ENCODE results near the gene ALKBH2. TPM values are rescaled to one million over a fixed set of nuclear protein-coding genes. Genes with fewer than 3 reads are reported as not detected.
"Not testable (repeated sequence)": the region's sequence is repeated elsewhere in the genome, so short reads cannot be mapped to it uniquely, and the experiment has no call there.

The ALKBH2 gene
- total and polyA plus RNA-seq, 2 of the 8 experiments (the other 6 are each of a cell fraction or from before 2014, with no cell fraction given), result 19.1 to 22.5 TPM

GRCh38 chr12:109049794-109050193 lies 43.5 kb downstream of the ALKBH2 start:
- H2BK15ac ChIP-seq (ENCODE audit: low read length); H3K79me2 ChIP-seq (ENCODE audit: control insufficient read depth in 1 of 2, insufficient read depth in 2 of 2, low read length in 2 of 2); H2AK5ac ChIP-seq (ENCODE audit: low read depth, low read length); H3K23me2 ChIP-seq (ENCODE audit: low read depth, low read length); H2BK120ac ChIP-seq (replicated peaks; ENCODE audit: low read depth, low read length); H3K18ac ChIP-seq (ENCODE audit: extremely low read depth, low read length); H2BK5ac ChIP-seq (ENCODE audit: low read depth, low read length); POLR2A ChIA-PET (ENCODE audit: partially characterized antibody); H4K8ac ChIP-seq (ENCODE audit: extremely low read depth, insufficient read depth, low read length); H4K20me1 ChIP-seq (replicated peaks in 1 of 2; ENCODE audit: control insufficient read depth in 1 of 2, insufficient read depth in 2 of 2, low read length in 2 of 2); H3K23ac ChIP-seq (ENCODE audit: insufficient read length); H3K56ac ChIP-seq (replicated peaks; ENCODE audit: insufficient read length, low read depth, low read length); H3K79me1 ChIP-seq (ENCODE audit: low read depth, low read length); FAIRE-seq; H3K14ac ChIP-seq (ENCODE audit: insufficient read length); H2AFZ ChIP-seq (ENCODE audit: low read length); H3K4me1 ChIP-seq (replicated peaks in 1 of 4; ENCODE audit: control insufficient read depth in 3 of 4, insufficient read depth in 4 of 4, low read length in 3 of 4); H3K9ac ChIP-seq (replicated peaks in 1 of 4; ENCODE audit: extremely low read depth in 1 of 4, low read depth in 3 of 4, low read length in 3 of 4); H3K36me3 ChIP-seq (ENCODE audit: control insufficient read depth in 2 of 4, insufficient read depth in 4 of 4, low read length in 3 of 4); H4K5ac ChIP-seq (ENCODE audit: insufficient read length, low read depth, low read length); H3K4me2 ChIP-seq (ENCODE audit: insufficient read depth in 1 of 2, low read depth in 2 of 2, low read length in 2 of 2); H2BK12ac ChIP-seq (ENCODE audit: low read depth, low read length); H3K27ac ChIP-seq (ENCODE audit: low read depth, low read length); H3K27me3 ChIP-seq (replicated peaks in 1 of 4; ENCODE audit: control insufficient read depth in 3 of 4, extremely low read depth in 1 of 4, insufficient read depth in 3 of 4, low read length in 3 of 4); H3K9me3 ChIP-seq (ENCODE audit: insufficient read depth in 2 of 2, low read depth in 1 of 2, low read length in 1 of 2); H4K91ac ChIP-seq (replicated peaks; ENCODE audit: insufficient read length, low read length); H2BK20ac ChIP-seq (ENCODE audit: low read length); H3K4ac ChIP-seq (replicated peaks; ENCODE audit: insufficient read length, low read depth, low read length); CTCF ChIA-PET (ENCODE audit: partially characterized antibody); H3K4me3 ChIP-seq (ENCODE audit: extremely low read depth in 1 of 4, insufficient read depth in 2 of 4, low read depth in 3 of 4, low read length in 4 of 4): not testable (repeated sequence)
- DNase-seq (ENCODE audit: low read depth in 1 of 2, low spot score in 2 of 2), result peak in 1 of 2 experiments; percentile 16
- WGBS, 2 experiments (ENCODE audit: extremely low coverage in 1 of 2, insufficient coverage in 1 of 2, insufficient read length in 1 of 2, insufficient replicate concordance in 2 of 2, low coverage in 1 of 2, low lambda C conversion rate in 2 of 2, missing lambda C conversion rate in 1 of 2), result 89% methylated on average over 8 of the region's 8 CpGs; no CpG with 5 or more reads in 1 of the 2 experiments

- H4K20me1 ChIP-seq (replicated peaks in 1 of 2; ENCODE audit: control insufficient read depth in 1 of 2, insufficient read depth in 2 of 2, low read length in 2 of 2); H3K4me2 ChIP-seq (ENCODE audit: insufficient read depth in 1 of 2, low read depth in 2 of 2, low read length in 2 of 2); POLR2A ChIA-PET (ENCODE audit: partially characterized antibody); H3K4me3 ChIP-seq (ENCODE audit: extremely low read depth in 1 of 4, insufficient read depth in 2 of 4, low read depth in 3 of 4, low read length in 4 of 4); H3K79me2 ChIP-seq (ENCODE audit: control insufficient read depth in 1 of 2, insufficient read depth in 2 of 2, low read length in 2 of 2); H3K79me1 ChIP-seq (ENCODE audit: low read depth, low read length); H2BK15ac ChIP-seq (ENCODE audit: low read length); H2BK120ac ChIP-seq (replicated peaks; ENCODE audit: low read depth, low read length); H3K27me3 ChIP-seq (replicated peaks in 1 of 4; ENCODE audit: control insufficient read depth in 3 of 4, extremely low read depth in 1 of 4, insufficient read depth in 3 of 4, low read length in 3 of 4); H2AK5ac ChIP-seq (ENCODE audit: low read depth, low read length); H3K36me3 ChIP-seq (ENCODE audit: control insufficient read depth in 2 of 4, insufficient read depth in 4 of 4, low read length in 3 of 4); H4K5ac ChIP-seq (ENCODE audit: insufficient read length, low read depth, low read length); H3K23me2 ChIP-seq (ENCODE audit: low read depth, low read length); H3K56ac ChIP-seq (replicated peaks; ENCODE audit: insufficient read length, low read depth, low read length); H3K4ac ChIP-seq (replicated peaks; ENCODE audit: insufficient read length, low read depth, low read length); H2AFZ ChIP-seq (ENCODE audit: low read length); FAIRE-seq; H3K9ac ChIP-seq (replicated peaks in 1 of 4; ENCODE audit: extremely low read depth in 1 of 4, low read depth in 3 of 4, low read length in 3 of 4); H3K18ac ChIP-seq (ENCODE audit: extremely low read depth, low read length); H2BK20ac ChIP-seq (ENCODE audit: low read length); H4K91ac ChIP-seq (replicated peaks; ENCODE audit: insufficient read length, low read length); H2BK12ac ChIP-seq (ENCODE audit: low read depth, low read length); H4K8ac ChIP-seq (ENCODE audit: extremely low read depth, insufficient read depth, low read length); CTCF ChIA-PET (ENCODE audit: partially characterized antibody); H3K27ac ChIP-seq (ENCODE audit: low read depth, low read length); H3K9me3 ChIP-seq (ENCODE audit: insufficient read depth in 2 of 2, low read depth in 1 of 2, low read length in 1 of 2); H2BK5ac ChIP-seq (ENCODE audit: low read depth, low read length); H3K23ac ChIP-seq (ENCODE audit: insufficient read length); H3K14ac ChIP-seq (ENCODE audit: insufficient read length); H3K4me1 ChIP-seq (replicated peaks in 1 of 4; ENCODE audit: control insufficient read depth in 3 of 4, insufficient read depth in 4 of 4, low read length in 3 of 4): not testable (repeated sequence)
- peak in 1 of 2 experiments; percentile 1 for DNase-seq (ENCODE audit: low read depth in 1 of 2, low spot score in 2 of 2)
- 91% methylated on average over 3 of the region's 3 CpGs; no CpG with 5 or more reads in 1 of the 2 experiments for WGBS, 2 experiments (ENCODE audit: extremely low coverage in 1 of 2, insufficient coverage in 1 of 2, insufficient read length in 1 of 2, insufficient replicate concordance in 2 of 2, low coverage in 1 of 2, low lambda C conversion rate in 2 of 2, missing lambda C conversion rate in 1 of 2)
Measured at GRCh38 chr12:109048706-109049105, 44.6 kb downstream of the ALKBH2 start.

Data from H1 (cell line).